H1 (cell line): Measurements from ENCODE around the gene SCAP. TPM values are rescaled to one million over a fixed set of nuclear protein-coding genes. Genes with fewer than 3 reads are reported as not detected.

Experiments
- CTCF ChIA-PET: fragments of 300-600 bp; sonication (Branson Sonifier 250); formaldehyde crosslinking; loops from one replicate; lab custom pipeline; 2021; ENCODE audit not compliant: partially characterized antibody; lab: Charles Lee
- POLR2A ChIA-PET: fragments of 300-600 bp; sonication (Branson Sonifier 250); formaldehyde crosslinking; loops from one replicate; lab custom pipeline; 2021; ENCODE audit warnings: inconsistent platforms; ENCODE audit not compliant: partially characterized antibody; lab: Charles Lee
- DNase-seq, 2 experiments: peaks; one replicate each; pipeline versions ENCODE4 v3.0.0 to v3.0.0-alpha.2; 2010 to 2022; ENCODE audit warnings: low spot score in 2 of 2, low read depth in 1 of 2, mixed read lengths in 1 of 2
- FAIRE-seq: peaks from 2 replicates; lab custom pipeline; 2011; peaks lifted over from hg19 to GRCh38; lab: Jason Lieb, UNC
- H2AFZ ChIP-seq: 2 replicates; pipeline ENCODE4 v1.8.1; 2012; ENCODE audit warnings: low read length, inconsistent platforms
- H2AK5ac ChIP-seq: 2 replicates; pipeline ENCODE4 v1.6.1; 2013; ENCODE audit warnings: low read depth, low read length
- H2BK120ac ChIP-seq: replicated peaks from 2 replicates; pipeline ENCODE3; 2013; ENCODE audit warnings: low read depth, low read length, inconsistent platforms
- H2BK12ac ChIP-seq: 2 replicates; pipeline ENCODE4 v1.6.1; 2013; ENCODE audit warnings: low read depth, low read length
- H2BK15ac ChIP-seq: 2 replicates; pipeline ENCODE4 v1.6.1; 2013; ENCODE audit warnings: low read length
- H2BK20ac ChIP-seq: 2 replicates; pipeline ENCODE4 v1.6.1; 2013; ENCODE audit warnings: low read length
- H2BK5ac ChIP-seq: 2 replicates; pipeline ENCODE4 v1.6.1; 2013; ENCODE audit warnings: low read depth, low read length
- H3K14ac ChIP-seq: 2 replicates; pipeline ENCODE4 v1.6.1; 2013; ENCODE audit warnings: inconsistent platforms; ENCODE audit not compliant: insufficient read length
- H3K18ac ChIP-seq: 2 replicates; pipeline ENCODE4 v1.6.1; 2013; ENCODE audit warnings: low read length; ENCODE audit errors: extremely low read depth
- H3K23ac ChIP-seq: 2 replicates; pipeline ENCODE4 v1.6.1; 2013; ENCODE audit warnings: inconsistent platforms; ENCODE audit not compliant: insufficient read length
- H3K23me2 ChIP-seq: 2 replicates; pipeline ENCODE4 v1.6.1; 2013; ENCODE audit warnings: low read depth, low read length
- H3K27ac ChIP-seq: 2 replicates; pipeline ENCODE4 v1.6.1; 2011; ENCODE audit warnings: low read depth, low read length, inconsistent platforms
- H3K27me3 ChIP-seq, 4 experiments: replicated peaks in 1 of 4; 1 replicate in 1 of 4; 2 replicates in 3 of 4; pipeline versions ENCODE4 v1.6.1 to v1.8.1; 2011 to 2013; ENCODE audit warnings: low read length in 3 of 4, mild to moderate bottlenecking in 3 of 4, inconsistent platforms in 2 of 4, mixed read lengths in 2 of 4, moderate library complexity in 1 of 4; ENCODE audit not compliant: control insufficient read depth in 3 of 4, insufficient read depth in 3 of 4; ENCODE audit errors: extremely low read depth in 1 of 4
- H3K36me3 ChIP-seq, 4 experiments: 2 replicates each; pipeline versions ENCODE4 v1.6.1 to v1.8.1; 2011 to 2013; ENCODE audit warnings: mild to moderate bottlenecking in 4 of 4, low read length in 3 of 4, moderate library complexity in 2 of 4, control low read depth in 1 of 4, inconsistent platforms in 1 of 4; ENCODE audit not compliant: insufficient read depth in 4 of 4, control insufficient read depth in 2 of 4
- H3K4ac ChIP-seq: replicated peaks from 2 replicates; pipeline ENCODE3; 2013; ENCODE audit warnings: low read length, low read depth, mixed read lengths, inconsistent platforms; ENCODE audit not compliant: insufficient read length
- H3K4me1 ChIP-seq, 4 experiments: replicated peaks in 1 of 4; 1 replicate in 1 of 4; 2 replicates in 3 of 4; pipeline versions ENCODE4 v1.6.1 to v1.8.1; 2011 to 2013; ENCODE audit warnings: low read length in 3 of 4, inconsistent platforms in 2 of 4, mixed read lengths in 1 of 4; ENCODE audit not compliant: insufficient read depth in 4 of 4, control insufficient read depth in 3 of 4
- H3K4me2 ChIP-seq, 2 experiments: 2 replicates each; pipeline versions ENCODE4 v1.6.1 to v1.8.1; 2011 to 2013; ENCODE audit warnings: low read depth in 2 of 2, low read length in 2 of 2, control low read depth in 1 of 2, inconsistent platforms in 1 of 2, mild to moderate bottlenecking in 1 of 2; ENCODE audit not compliant: insufficient read depth in 1 of 2
- H3K4me3 ChIP-seq, 4 experiments: fragments of 200-600, 300-600 bp in 1 of 4; sonication (generic), shearing (Covaris generic), sonication (Bioruptor Twin) in 1 of 4; 2 replicates each; pipeline versions ENCODE4 v1.5.1 to v1.8.1; 2011 to 2016; ENCODE audit warnings: low read length in 4 of 4, low read depth in 3 of 4, control low read depth in 2 of 4, inconsistent platforms in 2 of 4, mild to moderate bottlenecking in 2 of 4, mixed read lengths in 1 of 4, moderate library complexity in 1 of 4; ENCODE audit not compliant: insufficient read depth in 2 of 4; ENCODE audit errors: extremely low read depth in 1 of 4
- H3K56ac ChIP-seq: replicated peaks from 2 replicates; pipeline ENCODE3; 2013; ENCODE audit warnings: low read depth, mild to moderate bottlenecking, mixed read lengths, low read length, inconsistent platforms; ENCODE audit not compliant: insufficient read length
- H3K79me1 ChIP-seq: 2 replicates; pipeline ENCODE4 v1.6.1; 2013; ENCODE audit warnings: low read depth, low read length, control low read depth
- H3K79me2 ChIP-seq, 2 experiments: 2 replicates each; pipeline versions ENCODE4 v1.6.1 to v1.8.1; 2012 to 2013; ENCODE audit warnings: low read length in 2 of 2, mild to moderate bottlenecking in 2 of 2, inconsistent platforms in 1 of 2; ENCODE audit not compliant: insufficient read depth in 2 of 2, control insufficient read depth in 1 of 2
- H3K9ac ChIP-seq, 4 experiments: replicated peaks in 1 of 4; 1 replicate in 1 of 4; 2 replicates in 3 of 4; pipeline versions ENCODE4 v1.6.1 to v1.8.1; 2011 to 2013; ENCODE audit warnings: low read depth in 3 of 4, low read length in 3 of 4, control low read depth in 2 of 4, mild to moderate bottlenecking in 2 of 4, moderate library complexity in 2 of 4, inconsistent platforms in 1 of 4; ENCODE audit errors: extremely low read depth in 1 of 4
- H3K9me3 ChIP-seq, 2 experiments: 2 replicates each; pipeline versions ENCODE4 v1.6.1 to v1.8.1; 2012 to 2013; ENCODE audit warnings: mild to moderate bottlenecking in 2 of 2, moderate library complexity in 2 of 2, control low read depth in 1 of 2, inconsistent platforms in 1 of 2, low read depth in 1 of 2, low read length in 1 of 2, mixed read lengths in 1 of 2; ENCODE audit not compliant: insufficient read depth in 2 of 2
- H4K20me1 ChIP-seq, 2 experiments: replicated peaks in 1 of 2; 2 replicates each; pipeline versions ENCODE3 to v1.8.1; 2011 to 2013; ENCODE audit warnings: inconsistent platforms in 2 of 2, low read length in 2 of 2, mild to moderate bottlenecking in 1 of 2; ENCODE audit not compliant: insufficient read depth in 2 of 2, control insufficient read depth in 1 of 2
- H4K5ac ChIP-seq: 2 replicates; pipeline ENCODE4 v1.6.1; 2013; ENCODE audit warnings: low read length, low read depth, mixed read lengths, inconsistent platforms; ENCODE audit not compliant: insufficient read length
- H4K8ac ChIP-seq: 2 replicates; pipeline ENCODE4 v1.8.0; 2013; ENCODE audit warnings: mild to moderate bottlenecking, moderate library complexity, low read length, inconsistent platforms; ENCODE audit not compliant: insufficient read depth; ENCODE audit errors: extremely low read depth
- H4K91ac ChIP-seq: replicated peaks from 2 replicates; pipeline ENCODE3; 2013; ENCODE audit warnings: low read length, mixed read lengths, inconsistent platforms; ENCODE audit not compliant: insufficient read length
- CREB1 ChIP-seq: IDR thresholded peaks from 2 replicates; pipeline ENCODE4 v1.6.1; 2012; ENCODE audit warnings: inconsistent platforms
- CTBP2 ChIP-seq: IDR thresholded peaks from 2 replicates; pipeline ENCODE4 v1.7.0; 2011; ENCODE audit warnings: borderline replicate concordance, mild to moderate bottlenecking, moderate library complexity, mixed read lengths, low read length; ENCODE audit not compliant: insufficient read depth, insufficient read length
- EZH2 ChIP-seq: fragments of 200-600 bp; sonication (generic); IDR thresholded peaks from 2 replicates; pipeline ENCODE4 v1.7.1; 2012; ENCODE audit warnings: low read depth, mild to moderate bottlenecking, moderate library complexity, low read length, inconsistent platforms; ENCODE audit not compliant: severe bottlenecking
- SUZ12 ChIP-seq: fragments of 200-600 bp; sonication (generic); IDR thresholded peaks from 2 replicates; pipeline ENCODE4 v1.6.1; 2012; ENCODE audit warnings: mild to moderate bottlenecking, inconsistent platforms, low read length, moderate library complexity, mixed read lengths
- WGBS, 2 experiments: shearing (Covaris generic) in 1 of 2; methylation state at CpG; one replicate each; pipeline versions ENCODE4 v1.1.6 to v1.1.7; 2013 to 2015; ENCODE audit warnings: low lambda C conversion rate in 2 of 2, mixed read lengths in 2 of 2, inconsistent platforms in 1 of 2, low coverage in 1 of 2, missing lambda C conversion rate in 1 of 2; ENCODE audit not compliant: insufficient replicate concordance in 2 of 2, insufficient coverage in 1 of 2, insufficient read length in 1 of 2; ENCODE audit errors: extremely low coverage in 1 of 2, missing lambda C conversion rate in 1 of 2; 5-methylcytosine and 5-hydroxymethylcytosine counted together
- polyA plus RNA-seq, 7 experiments: library from polyadenylated mRNA; depleted of rRNA in 3 of 7; stranded (reverse) in 5 of 7; unstranded in 2 of 7; fragments of >200 nt in 5 of 7; fragments of 200-250 nt in 2 of 7; gene quantifications; 1 replicate in 5 of 7; 2 replicates in 1 of 7; 4 replicates in 1 of 7; pipeline versions ENCODE4 v1.2.1 to v1.2.3, GENCODE V29; 2011 to 2013; ENCODE audit warnings: missing spikeins in 2 of 7, mixed read lengths in 2 of 7
- total RNA-seq: library from RNA; stranded (reverse); fragmentation: NEBNext Ultra II Directional; extraction: Animal tissue kit (Norgen Biotek cat#: 25700); gene quantifications from 2 replicates; pipeline ENCODE4 v1.2.1, GENCODE V29; 2021

Gene SCAP
- total and polyA plus RNA-seq, 2 of the 8 experiments (the other 6 are each of a cell fraction or from before 2014, with no cell fraction given): 74.0 to 114 TPM

GRCh38 chr3:47410417-47410720, 65.4 kb downstream of the SCAP start:
- H3K4me3 ChIP-seq: no peak overlapping the region
- H4K5ac ChIP-seq: no peak overlapping the region
- CTCF ChIA-PET: interaction anchor here (1.2 to 6.5 kb wide), 2 partner anchors 10 to 30 kb away, joined by 4 to 55 read pairs; no protein-coding TSS in a partner anchor
- no peak overlapping the region for H2BK5ac ChIP-seq
- FAIRE-seq: no peak
- no peak overlapping the region for H3K23ac ChIP-seq
- no peak overlapping the region for H3K4me2 ChIP-seq
- H3K79me2 ChIP-seq: no peaks in the 10 kb centered on the region
- H3K9me3 ChIP-seq: no peaks in the 10 kb centered on the region
- H2BK15ac ChIP-seq: no peak overlapping the region
- H3K4me1 ChIP-seq: no peaks in the 10 kb centered on the region
- H3K56ac ChIP-seq: no peak overlapping the region
- H3K27me3 ChIP-seq: no peaks in the 10 kb centered on the region
- POLR2A ChIA-PET: interaction anchor here (1.0 kb wide), 1 partner anchor 9 kb away, joined by 3 read pairs; no protein-coding TSS in a partner anchor
- no peak overlapping the region for H2BK12ac ChIP-seq
- H4K8ac ChIP-seq: no peak overlapping the region
- no peak overlapping the region for H2BK20ac ChIP-seq
- no peaks in the 10 kb centered on the region for H3K79me1 ChIP-seq
- no peak overlapping the region for H3K18ac ChIP-seq
- WGBS, 2 experiments: 60% methylated on average over 4 of the region's 10 CpGs; no CpG with 5 or more reads in 1 of the 2 experiments
- H3K27ac ChIP-seq: no peak overlapping the region
- H2AK5ac ChIP-seq: no peak overlapping the region
- no peak overlapping the region for H2AFZ ChIP-seq
- H3K14ac ChIP-seq: no peak overlapping the region
- no peaks in the 10 kb centered on the region for H3K23me2 ChIP-seq
- H3K36me3 ChIP-seq: peaks cover 21 to 61% (median 41%) of the 10 kb centered on the region in 4 experiments
- no peak overlapping the region for H4K91ac ChIP-seq
- DNase-seq: no peak
- no peak overlapping the region for H3K4ac ChIP-seq
- peaks cover 4 to 30% of the 10 kb centered on the region in 2 experiments for H4K20me1 ChIP-seq
- no peak overlapping the region for H3K9ac ChIP-seq
- H2BK120ac ChIP-seq: no peak overlapping the region
- TF ChIP-seq SUZ12 (no peak), EZH2 (no peak), CTBP2 (no peak), CREB1 (no peak)
